Raji (cell line): ENCODE measurements around the gene GATA2.

Source experiments
- POLR2A ChIP-seq: IDR thresholded peaks from 2 replicates; pipeline ENCODE4 v1.6.1; 2011; ENCODE audit warnings: low read depth, low read length, control low read depth; ENCODE audit not compliant: insufficient read depth

The GATA2 gene

DNA sequence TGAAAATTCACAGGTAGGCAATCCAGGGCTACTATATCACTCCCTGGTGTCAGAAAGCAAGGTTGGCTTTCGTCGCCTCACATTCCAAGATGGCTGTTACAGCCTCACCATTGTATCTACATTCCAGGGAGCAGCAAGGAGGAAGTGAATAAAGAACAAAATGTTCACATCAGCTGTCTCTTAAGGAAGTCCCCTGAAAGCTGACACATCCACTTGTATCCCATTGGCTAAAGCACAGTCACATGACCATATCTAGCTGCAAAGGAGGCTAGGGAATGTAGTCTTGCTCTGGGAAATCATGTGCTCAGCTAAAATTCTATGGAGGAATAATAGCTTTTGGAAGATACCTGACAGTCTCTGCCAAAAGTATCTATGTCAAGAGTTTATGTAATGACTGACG lies 12.8 kb upstream of the GATA2 start:
- TF ChIP-seq POLR2A, result no peak

DNA sequence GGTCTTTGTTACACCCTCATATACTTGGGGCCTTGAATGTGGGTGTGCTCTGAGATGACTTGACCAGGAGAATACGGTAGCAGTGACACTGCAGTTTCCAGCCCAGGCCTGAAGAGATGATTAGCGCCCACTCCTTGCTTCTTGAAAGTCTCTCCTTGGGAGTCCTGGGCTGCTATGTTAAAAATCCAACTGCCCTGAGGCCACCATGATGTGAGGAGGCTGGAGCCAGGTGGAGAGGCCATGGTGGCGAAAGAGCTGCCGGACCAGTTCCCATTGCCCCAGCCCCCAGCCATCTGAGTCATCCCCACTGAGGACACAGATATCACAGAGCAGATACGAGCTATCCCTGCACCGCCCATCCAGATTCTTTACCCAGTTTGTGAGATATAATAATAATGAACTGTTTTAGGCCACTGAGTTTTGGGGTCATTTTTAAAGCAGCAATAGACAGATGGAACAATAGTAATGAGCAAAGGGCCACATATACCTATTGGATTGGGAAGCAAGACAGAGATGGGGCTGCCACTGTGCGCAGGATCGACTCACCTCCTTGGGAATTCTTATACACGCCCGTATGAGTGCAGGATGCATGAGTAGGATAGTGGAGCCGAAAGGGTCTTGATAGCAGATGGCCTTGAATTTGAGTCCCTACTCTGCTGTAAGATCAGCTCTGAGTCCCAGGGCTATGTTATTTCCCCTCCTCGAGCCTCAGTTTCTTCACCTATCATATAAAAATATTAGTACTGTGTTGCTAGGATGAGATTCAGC lies 12.1 kb upstream of the GATA2 start:
- TF ChIP-seq POLR2A, result no peak

DNA sequence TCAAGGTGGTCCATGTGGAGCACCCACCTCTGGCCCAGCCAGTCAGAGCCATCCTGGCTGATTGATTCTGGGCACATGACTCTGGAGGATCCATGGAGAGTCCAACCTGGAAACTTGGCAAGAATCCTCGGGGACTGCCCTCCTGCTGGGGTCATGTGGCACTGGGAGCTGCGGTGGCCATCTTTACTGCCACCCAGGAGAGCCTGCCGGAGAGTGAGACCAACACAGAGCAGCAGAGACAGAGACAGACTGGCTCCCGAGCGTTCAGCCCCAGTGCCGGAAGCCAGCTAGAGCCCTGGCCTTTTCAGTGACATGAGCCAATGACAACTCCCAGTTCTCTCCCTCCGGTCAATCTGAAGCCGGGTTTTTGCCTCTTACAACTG lies 11.5 kb upstream of the GATA2 start:
- no peak for TF ChIP-seq POLR2A

GRCh38 chr3:128503751-128504532 lies 10.9 kb upstream of the GATA2 start:
- no peak for TF ChIP-seq POLR2A

DNA sequence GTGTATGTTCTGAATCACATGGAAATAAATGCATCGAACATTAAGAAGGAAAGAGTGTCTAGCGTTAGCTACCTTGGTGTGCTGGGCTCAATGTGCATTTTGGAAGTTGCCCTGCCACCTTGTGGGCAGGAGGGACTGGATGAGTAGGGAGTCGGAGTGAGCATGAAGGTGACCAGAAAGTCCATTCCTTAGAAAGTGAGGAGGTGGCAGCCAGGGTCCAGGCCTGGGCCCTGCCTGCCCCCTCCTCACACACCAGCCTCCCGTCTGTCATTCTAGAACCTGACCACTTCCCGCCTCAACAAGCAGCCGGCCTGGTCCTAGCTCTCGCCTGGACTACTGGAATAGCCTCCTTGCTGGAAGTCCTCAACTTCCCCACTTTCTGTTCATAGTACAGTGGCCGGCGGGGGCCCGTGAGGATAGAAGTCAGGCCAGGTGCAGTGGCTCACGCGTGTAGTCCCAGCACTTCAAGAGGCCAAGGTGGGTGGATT lies 10.2 kb upstream of the GATA2 start:
- no peak for TF ChIP-seq POLR2A

GRCh38 chr3:128502712-128503111 lies 9.7 kb upstream of the GATA2 start:
- no peak for TF ChIP-seq POLR2A

GRCh38 chr3:128501431-128501830 lies 8.4 kb upstream of the GATA2 start:
- TF ChIP-seq POLR2A, result no peak

DNA sequence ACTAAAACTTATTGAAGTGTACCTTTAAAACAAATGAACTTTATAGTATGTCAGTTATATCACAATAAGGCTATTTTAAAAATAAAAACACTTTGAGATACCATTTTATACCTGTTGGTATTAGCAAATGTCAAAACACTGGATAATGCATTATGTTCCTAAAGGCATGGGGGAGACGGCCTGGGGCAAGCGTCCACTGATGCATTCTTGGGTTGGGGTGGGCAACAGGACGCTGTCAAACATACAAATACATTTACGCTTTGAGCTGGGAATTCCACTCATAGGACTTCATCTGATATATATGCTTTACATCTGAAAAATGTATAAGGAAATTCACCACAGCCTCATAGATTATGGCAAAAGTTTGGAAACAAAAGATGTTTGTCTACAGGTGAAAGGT lies 7.6 kb upstream of the GATA2 start:
- TF ChIP-seq POLR2A, result no peak

DNA sequence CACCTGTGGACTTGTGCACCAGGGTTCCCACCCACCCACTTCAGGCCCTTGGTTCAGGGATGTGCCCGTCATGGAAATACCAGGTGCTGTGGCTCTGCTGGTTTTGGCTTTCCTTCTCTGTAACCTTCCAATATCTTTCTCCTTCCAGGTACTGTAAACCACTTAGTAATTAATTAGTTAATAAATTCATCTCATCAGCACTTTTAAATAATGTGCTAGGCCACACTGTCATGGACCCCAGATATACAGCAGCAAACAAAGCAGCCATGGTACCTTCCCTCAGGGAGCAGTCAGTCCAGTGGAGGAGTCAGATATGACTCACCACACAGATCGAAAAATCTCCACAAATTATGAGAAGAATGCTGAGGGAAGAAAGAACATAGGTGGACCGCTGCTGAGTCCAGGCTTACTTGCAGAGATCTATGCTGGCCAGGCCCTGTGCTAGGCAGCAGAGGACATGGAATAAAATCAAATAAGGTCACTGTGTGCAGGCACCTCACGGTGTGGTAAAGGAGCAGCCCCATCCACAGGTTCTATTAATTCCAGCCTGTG lies 6.8 kb upstream of the GATA2 start:
- no peak for TF ChIP-seq POLR2A

GRCh38 chr3:128498901-128499530 lies 6.0 kb upstream of the GATA2 start:
- no peak for TF ChIP-seq POLR2A

DNA sequence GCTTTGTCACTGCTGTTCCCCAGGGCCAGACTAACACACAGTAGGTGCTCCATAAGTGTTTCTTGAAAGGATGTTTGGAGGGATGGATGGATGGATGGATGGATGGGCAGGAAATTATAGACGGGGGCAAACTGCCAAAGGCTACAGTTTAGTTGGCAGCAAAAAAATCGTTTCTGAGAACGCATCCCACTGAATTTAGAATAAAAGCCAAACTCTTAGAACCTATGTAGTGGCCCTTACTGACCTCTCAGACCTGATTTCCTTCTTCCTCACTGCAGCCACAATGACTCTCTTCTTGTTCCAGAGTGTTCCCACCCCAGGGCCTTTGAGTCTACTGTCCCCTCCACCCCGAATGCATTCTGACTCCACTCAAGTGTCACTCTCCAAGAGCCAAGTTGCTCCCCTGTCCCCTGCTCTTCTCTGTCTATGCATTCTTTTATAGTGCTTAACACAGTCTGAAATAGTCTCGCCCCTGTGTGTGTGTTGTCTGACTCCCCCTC lies 5.2 kb upstream of the GATA2 start:
- no peak for TF ChIP-seq POLR2A

- no peak for TF ChIP-seq POLR2A
These were observed 4.5 kb upstream of the GATA2 start for GRCh38 chr3:128497305-128498126.

DNA sequence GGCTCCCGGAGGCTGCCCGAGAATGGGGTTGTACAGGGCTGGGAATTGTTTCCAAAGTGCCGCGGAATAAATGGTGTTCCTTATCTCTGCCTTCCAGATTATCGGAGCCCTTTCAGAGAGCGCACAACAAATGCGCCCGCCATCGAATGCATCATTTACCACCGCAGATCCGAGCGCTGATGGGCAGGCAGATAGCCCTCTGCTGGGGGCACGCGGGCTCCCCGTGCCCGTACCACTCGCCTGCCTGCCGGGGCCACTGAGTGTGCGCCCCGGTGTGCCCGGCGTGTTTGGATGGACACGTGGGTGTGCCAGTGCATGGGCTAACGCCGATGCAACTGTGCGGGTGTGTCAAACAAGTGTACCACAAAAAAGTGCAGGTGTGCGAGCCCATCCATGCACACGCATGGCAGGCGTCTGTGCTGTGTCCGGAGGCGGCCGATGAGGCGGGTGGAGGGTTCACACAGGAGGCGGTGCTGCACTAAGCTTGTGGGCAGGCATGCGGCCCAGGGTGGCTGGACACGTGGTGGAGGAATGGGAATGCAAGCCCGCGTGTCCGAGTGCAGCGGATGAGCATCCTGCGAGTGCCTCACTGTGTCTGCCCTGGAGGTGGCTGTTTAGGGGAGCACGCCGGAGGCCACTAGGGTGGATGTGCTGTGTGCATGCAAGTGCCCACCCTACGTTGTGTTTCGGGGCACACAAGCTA lies 3.8 kb upstream of the GATA2 start:
- TF ChIP-seq POLR2A, result no peak
